CD4-positive, alpha-beta T cell (primary cell): ENCODE data around the gene SCRT2. TPM values are rescaled to one million over a fixed set of nuclear protein-coding genes. Genes with fewer than 3 reads are reported as not detected.

Source experiments
- ATAC-seq: fragments of 200-7000 bp; cut with Tn5 transposase; one replicate; pipeline ENCODE4 v1.10.0; 2022; ENCODE audit warnings: mild to moderate bottlenecking; ENCODE audit not compliant: poor library complexity
- CTCF ChIA-PET: fragments of 350-600 bp; sonication (Branson Sonifier 250); formaldehyde crosslinking; loops from one replicate; lab custom pipeline; 2021; ENCODE audit warnings: antibody characterized with exemption, inconsistent platforms; lab: Charles Lee
- POLR2A ChIA-PET: fragments of 350-600 bp; sonication (Branson Sonifier 250); formaldehyde crosslinking; loops from one replicate; lab custom pipeline; 2021; ENCODE audit warnings: antibody characterized with exemption, inconsistent platforms; lab: Charles Lee
- DNase-seq, 14 experiments: peaks; one replicate each; pipeline ENCODE4 v3.0.0-alpha.2; 2013 to 2020; ENCODE audit warnings: mixed read lengths in 2 of 14
- H3K27ac ChIP-seq, 2 donors: one replicate each; pipeline versions ENCODE4 v1.5.1 to v1.7.0; 2013; ENCODE audit warnings: low read length in 2 of 2, low read depth in 1 of 2, mild to moderate bottlenecking in 1 of 2
- H3K27me3 ChIP-seq, 2 experiments: 1 replicate in 1 of 2; 2 replicates in 1 of 2; pipeline versions ENCODE4 v1.6.1 to v1.7.0; 2013; ENCODE audit warnings: low read length in 2 of 2, control low read depth in 1 of 2, mild to moderate bottlenecking in 1 of 2, moderate library complexity in 1 of 2; ENCODE audit not compliant: insufficient read depth in 2 of 2, control insufficient read depth in 1 of 2
- H3K36me3 ChIP-seq: one replicate; pipeline ENCODE4 v1.6.1; 2013; ENCODE audit warnings: low read length, control low read depth; ENCODE audit not compliant: insufficient read depth
- H3K4me1 ChIP-seq: one replicate; pipeline ENCODE4 v1.6.1; 2013; ENCODE audit warnings: low read length, control low read depth; ENCODE audit not compliant: insufficient read depth
- H3K4me3 ChIP-seq: one replicate; pipeline ENCODE4 v1.5.1; 2013; ENCODE audit warnings: mild to moderate bottlenecking, low read length, moderate library complexity
- H3K9me3 ChIP-seq, 2 experiments: 1 replicate in 1 of 2; 2 replicates in 1 of 2; pipeline versions ENCODE4 v1.6.1 to v1.7.0; 2013; ENCODE audit warnings: low read length in 2 of 2, mild to moderate bottlenecking in 2 of 2, control low read depth in 1 of 2, moderate library complexity in 1 of 2; ENCODE audit not compliant: control insufficient read depth in 1 of 2, insufficient read depth in 1 of 2
- H3K27ac Mint-ChIP-seq: one replicate; pipeline ENCODE4 v1.8.0; 2020; ENCODE audit warnings: mixed read lengths
- H3K27me3 Mint-ChIP-seq: one replicate; pipeline ENCODE4 v1.8.0; 2021; ENCODE audit warnings: mixed read lengths
- H3K36me3 Mint-ChIP-seq: one replicate; pipeline ENCODE4 v1.8.0; 2021; ENCODE audit warnings: low read depth, mixed read lengths
- H3K4me1 Mint-ChIP-seq: one replicate; pipeline ENCODE4 v1.8.0; 2021; ENCODE audit warnings: low read depth, mixed read lengths
- H3K4me3 Mint-ChIP-seq: one replicate; pipeline ENCODE4 v1.8.0; 2020; ENCODE audit warnings: mild to moderate bottlenecking, mixed read lengths
- H3K9me3 Mint-ChIP-seq: one replicate; pipeline ENCODE4 v1.8.0; 2020; ENCODE audit warnings: mixed read lengths
- intact Hi-C, 2 experiments: fragments of 100-400 bp; cut with DNase I in 1 of 2; cut with micrococcal nuclease in 1 of 2; formaldehyde crosslinking; loops; one replicate each; pipeline versions ENCODE4 v1.15.1 to v1.9.0; 2023 to 2025; cut with DNase I, micrococcal nuclease
- total RNA-seq, 174 experiments: library from RNA in 2 of 174; stranded (reverse) in 2 of 174; gene quantifications; one replicate each; pipeline ENCODE4 v1.2.3 and lab custom pipeline; 2021 to 2026
- TF ChIP-seq, protein P1 (sequence below): fragments of 200-600 bp; IDR thresholded peaks from one replicate; pipeline ENCODE4 v1.8.0; 2022; ENCODE audit warnings: antibody characterized with exemption, mild to moderate bottlenecking

The SCRT2 gene
- total RNA-seq, 2 experiments from 2014 or later = not detected

DNA sequence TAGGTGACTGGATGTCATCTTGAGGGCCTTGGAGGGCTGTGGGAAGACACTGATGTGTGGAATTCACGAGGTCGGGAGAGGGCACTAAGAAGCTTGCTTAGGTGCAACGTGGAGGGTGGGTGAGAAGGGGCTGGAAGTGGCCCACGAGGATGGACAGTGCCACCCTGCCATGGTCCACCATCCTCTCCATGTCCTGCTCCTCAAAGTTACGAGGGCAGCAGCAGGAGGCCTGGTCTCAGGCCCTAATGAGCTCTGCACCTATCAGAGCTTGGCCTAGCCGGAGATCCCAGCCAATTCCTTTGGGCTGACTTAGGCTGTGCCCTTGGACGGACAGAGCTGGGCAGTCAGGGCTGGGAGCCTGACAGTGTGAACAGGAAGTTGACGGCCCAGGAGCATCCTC, 27.8 kb upstream of the SCRT2 start:
- peaks cover 25% of the 10 kb centered on the region for H3K27me3 Mint-ChIP-seq
- TF ChIP-seq, protein P1, sequence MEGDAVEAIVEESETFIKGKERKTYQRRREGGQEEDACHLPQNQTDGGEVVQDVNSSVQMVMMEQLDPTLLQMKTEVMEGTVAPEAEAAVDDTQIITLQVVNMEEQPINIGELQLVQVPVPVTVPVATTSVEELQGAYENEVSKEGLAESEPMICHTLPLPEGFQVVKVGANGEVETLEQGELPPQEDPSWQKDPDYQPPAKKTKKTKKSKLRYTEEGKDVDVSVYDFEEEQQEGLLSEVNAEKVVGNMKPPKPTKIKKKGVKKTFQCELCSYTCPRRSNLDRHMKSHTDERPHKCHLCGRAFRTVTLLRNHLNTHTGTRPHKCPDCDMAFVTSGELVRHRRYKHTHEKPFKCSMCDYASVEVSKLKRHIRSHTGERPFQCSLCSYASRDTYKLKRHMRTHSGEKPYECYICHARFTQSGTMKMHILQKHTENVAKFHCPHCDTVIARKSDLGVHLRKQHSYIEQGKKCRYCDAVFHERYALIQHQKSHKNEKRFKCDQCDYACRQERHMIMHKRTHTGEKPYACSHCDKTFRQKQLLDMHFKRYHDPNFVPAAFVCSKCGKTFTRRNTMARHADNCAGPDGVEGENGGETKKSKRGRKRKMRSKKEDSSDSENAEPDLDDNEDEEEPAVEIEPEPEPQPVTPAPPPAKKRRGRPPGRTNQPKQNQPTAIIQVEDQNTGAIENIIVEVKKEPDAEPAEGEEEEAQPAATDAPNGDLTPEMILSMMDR = no peak
- no peaks in the 10 kb centered on the region for H3K4me1 ChIP-seq
- peaks cover 0 to 8% of the 10 kb centered on the region in 2 experiments for H3K9me3 ChIP-seq
- no peak overlapping the region for H3K27ac ChIP-seq
- ChIA-PET POLR2A (no interaction called here), CTCF (no interaction called here)
- intact Hi-C loops = no loop called here
- no peak for ATAC-seq
- peaks cover 0 to 3% of the 10 kb centered on the region in 2 experiments for H3K27me3 ChIP-seq
- H3K27ac Mint-ChIP-seq = no peak overlapping the region
- no peaks in the 10 kb centered on the region for H3K4me1 Mint-ChIP-seq
- H3K4me3 Mint-ChIP-seq = no peak overlapping the region
- H3K4me3 ChIP-seq = no peak overlapping the region
- no peaks in the 10 kb centered on the region for H3K36me3 ChIP-seq
- no peaks in the 10 kb centered on the region for H3K36me3 Mint-ChIP-seq
- no peak for DNase-seq
- no peaks in the 10 kb centered on the region for H3K9me3 Mint-ChIP-seq

DNA sequence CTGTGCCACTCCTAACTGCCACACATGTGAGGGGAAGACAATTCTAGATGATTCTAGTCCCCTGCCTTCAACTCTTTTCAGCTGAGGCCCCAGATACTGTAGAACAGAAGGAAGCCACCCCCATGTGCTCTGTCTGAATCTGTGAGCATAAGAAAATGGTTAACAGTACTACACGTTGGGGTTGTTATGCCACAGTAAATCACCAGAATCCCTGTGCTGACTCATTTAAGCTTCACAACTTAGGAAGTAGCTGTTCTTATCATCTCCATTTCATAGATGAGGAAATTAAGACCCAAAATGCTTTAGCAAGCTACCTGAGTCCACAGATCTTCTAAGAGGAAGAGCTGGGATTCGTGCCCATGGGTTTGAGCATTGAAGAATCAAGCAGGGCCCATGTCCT, 27.4 kb upstream of the SCRT2 start:
- peaks cover 0 to 4% of the 10 kb centered on the region in 2 experiments for H3K27me3 ChIP-seq
- Mint-ChIP-seq H3K9me3 (no peaks in the 10 kb centered on the region), H3K27me3 (peaks cover 21% of the 10 kb centered on the region), H3K27ac (no peak overlapping the region), H3K4me3 (no peak overlapping the region), H3K4me1 (no peaks in the 10 kb centered on the region), H3K36me3 (no peaks in the 10 kb centered on the region)
- DNase-seq (no peak), ATAC-seq (no peak)
- H3K27ac ChIP-seq = no peak overlapping the region
- no peaks in the 10 kb centered on the region for H3K36me3 ChIP-seq
- peaks cover 0 to 8% of the 10 kb centered on the region in 2 experiments for H3K9me3 ChIP-seq
- intact Hi-C loops = no loop called here
- ChIA-PET CTCF (no interaction called here), POLR2A (no interaction called here)
- no peak overlapping the region for H3K4me3 ChIP-seq
- TF ChIP-seq, protein P1 = no peak
- no peaks in the 10 kb centered on the region for H3K4me1 ChIP-seq

DNA sequence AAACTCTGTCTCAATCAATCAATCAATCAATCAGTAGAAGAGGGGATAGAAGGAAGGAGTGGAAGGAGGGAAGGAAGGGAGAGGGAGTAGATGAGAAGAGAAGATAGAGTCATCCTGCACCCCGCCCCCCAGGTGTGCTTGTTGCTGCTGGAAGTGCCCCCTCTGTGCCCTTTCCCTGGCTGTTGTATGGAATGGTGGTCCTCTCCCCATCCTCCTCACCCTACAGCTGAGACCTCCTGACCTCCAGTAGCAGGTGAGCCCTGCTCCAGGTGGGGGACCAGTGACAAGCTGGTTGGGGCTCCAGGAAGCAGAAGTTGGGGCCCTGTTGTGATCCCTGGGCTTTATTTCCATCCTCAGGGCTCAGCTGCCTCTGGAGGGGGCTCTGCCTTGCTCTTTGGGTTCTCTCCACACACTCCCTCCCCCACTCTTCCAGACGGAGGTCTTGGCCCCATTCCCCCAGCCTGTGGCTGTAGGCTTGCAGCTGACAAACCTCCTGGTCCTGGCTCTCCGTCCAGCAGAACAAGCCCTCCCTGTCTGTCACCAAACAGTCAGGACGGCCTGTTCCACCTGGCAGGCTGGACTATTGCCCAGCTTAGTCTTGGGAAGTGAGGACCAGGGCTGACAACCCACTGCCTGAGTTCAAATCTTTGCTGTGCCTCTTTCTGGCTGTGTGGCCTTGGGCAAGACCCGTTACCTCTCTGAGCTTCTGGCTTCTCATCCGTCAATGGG, 26.0 kb upstream of the SCRT2 start:
- no peak overlapping the region for H3K27ac ChIP-seq
- POLR2A ChIA-PET = no interaction called here
- no peaks in the 10 kb centered on the region for H3K9me3 Mint-ChIP-seq

More for the DNA sequence above, 26.0 kb upstream of the SCRT2 start:
- DNase-seq (no peak), ATAC-seq (no peak)
- peaks cover 19% of the 10 kb centered on the region for H3K27me3 Mint-ChIP-seq
- Histone ChIP-seq H3K36me3 (no peaks in the 10 kb centered on the region), H3K9me3 (peaks cover 0 to 5% of the 10 kb centered on the region in 2 experiments), H3K27me3 (peaks cover 0 to 5% of the 10 kb centered on the region in 2 experiments), H3K4me1 (no peaks in the 10 kb centered on the region), H3K4me3 (no peak overlapping the region)
- H3K36me3 Mint-ChIP-seq = no peaks in the 10 kb centered on the region
- no peaks in the 10 kb centered on the region for H3K4me1 Mint-ChIP-seq
- H3K4me3 Mint-ChIP-seq = no peak overlapping the region
- no peak overlapping the region for H3K27ac Mint-ChIP-seq
- intact Hi-C loops = no loop called here
- CTCF ChIA-PET = no interaction called here
- TF ChIP-seq, protein P1 = no peak
